PC-3 (cell line): ENCODE data around the gene MRGPRD.

Experiments
- CTCF ChIP-seq: fragments of 300-600 bp; sonication (generic); conservative IDR thresholded peaks from 2 replicates; pipeline ENCODE4 v1.5.1; 2017; ENCODE audit warnings: antibody characterized with exemption, low read depth, mild to moderate bottlenecking, low read length
- EZH2 ChIP-seq: fragments of 300-600 bp; sonication (generic); IDR thresholded peaks from one replicate; pipeline ENCODE4 v1.6.1; 2017; ENCODE audit warnings: antibody characterized with exemption, mild to moderate bottlenecking, low read length; ENCODE audit not compliant: unreplicated experiment

DNA sequence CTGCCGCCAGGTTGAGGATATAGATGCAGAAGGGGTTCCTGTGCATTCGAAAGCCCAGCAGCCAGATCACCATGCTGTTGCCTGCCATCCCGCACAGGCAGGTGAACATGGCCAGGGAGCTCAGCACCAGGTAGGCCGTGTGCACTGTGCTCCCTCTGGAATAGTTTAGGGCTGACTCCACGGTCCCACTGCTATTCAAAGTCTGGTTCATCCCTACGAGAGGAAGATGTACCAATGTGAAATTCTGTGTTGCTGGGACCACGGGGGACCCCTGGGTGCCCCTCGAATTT is at the start of gene MRGPRD:
- no peak for TF ChIP-seq CTCF
- TF ChIP-seq EZH2 = no peak
